GM23248 (cell line): ENCODE results near the gene COL10A1. TPM values are rescaled to one million over a fixed set of nuclear protein-coding genes. Genes with fewer than 3 reads are reported as not detected.

Source experiments
- DNase-seq: peaks from one replicate; pipeline ENCODE4 v3.0.0-alpha.2; 2015
- H2AFZ ChIP-seq: fragments of 200-600 bp; sonication (generic); 2 replicates; pipeline ENCODE4 v1.6.1; 2016; ENCODE audit warnings: antibody characterized with exemption
- H3F3A ChIP-seq: fragments of 200-600 bp; sonication (generic); 2 replicates; pipeline ENCODE4 v1.6.1; 2016; ENCODE audit warnings: mild to moderate bottlenecking, antibody characterized with exemption, mixed run types; ENCODE audit not compliant: insufficient read depth
- H3K27ac ChIP-seq: fragments of 200-600 bp; sonication (generic); 2 replicates; pipeline ENCODE4 v1.5.1; 2016; ENCODE audit warnings: mild to moderate bottlenecking
- H3K27me3 ChIP-seq: fragments of 200-600 bp; sonication (generic); replicated peaks from 2 replicates; pipeline ENCODE4 v1.6.1; 2016; ENCODE audit warnings: mild to moderate bottlenecking; ENCODE audit not compliant: insufficient read depth
- H3K36me3 ChIP-seq: fragments of 200-600 bp; sonication (generic); 2 replicates; pipeline ENCODE4 v1.6.1; 2016; ENCODE audit warnings: low read depth, mild to moderate bottlenecking
- H3K4me1 ChIP-seq: fragments of 200-600 bp; sonication (generic); 2 replicates; pipeline ENCODE4 v1.6.1; 2016; ENCODE audit warnings: mild to moderate bottlenecking; ENCODE audit not compliant: insufficient read depth
- H3K4me2 ChIP-seq: fragments of 200-600 bp; sonication (generic); one replicate; pipeline ENCODE4 v1.6.1; 2016; ENCODE audit warnings: mild to moderate bottlenecking; ENCODE audit not compliant: unreplicated experiment
- H3K4me3 ChIP-seq: fragments of 200-600 bp; sonication (generic); 2 replicates; pipeline ENCODE4 v1.5.1; 2016; ENCODE audit warnings: mild to moderate bottlenecking
- H3K79me2 ChIP-seq: fragments of 200-600 bp; sonication (generic); 2 replicates; pipeline ENCODE4 v1.6.1; 2016; ENCODE audit warnings: mild to moderate bottlenecking; ENCODE audit not compliant: insufficient read depth
- H3K9ac ChIP-seq: fragments of 200-600 bp; sonication (generic); 2 replicates; pipeline ENCODE4 v1.6.1; 2016; ENCODE audit warnings: mild to moderate bottlenecking
- H3K9me2 ChIP-seq: fragments of 200-600 bp; sonication (generic); 2 replicates; pipeline ENCODE4 v1.6.1; 2016; ENCODE audit warnings: mixed run types, mild to moderate bottlenecking, moderate library complexity; ENCODE audit not compliant: insufficient read depth
- H3K9me3 ChIP-seq: fragments of 200-600 bp; sonication (generic); one replicate; pipeline ENCODE4 v1.6.1; 2017; ENCODE audit warnings: low read depth
- H4K20me1 ChIP-seq: fragments of 200-600 bp; sonication (generic); 2 replicates; pipeline ENCODE4 v1.6.0; 2016; ENCODE audit not compliant: insufficient read depth
- EZH2 ChIP-seq: fragments of 200-600 bp; sonication (generic); IDR thresholded peaks from 2 replicates; pipeline ENCODE4 v1.6.1; 2018; ENCODE audit warnings: antibody characterized with exemption, mild to moderate bottlenecking; ENCODE audit not compliant: insufficient read depth, poor library complexity, severe bottlenecking
- EZH2phosphoT487 ChIP-seq: fragments of 200-600 bp; sonication (generic); IDR thresholded peaks from 2 replicates; pipeline ENCODE4 v1.6.1; 2018; ENCODE audit warnings: antibody characterized with exemption, moderate library complexity, mild to moderate bottlenecking, low read depth; ENCODE audit not compliant: insufficient read depth
- WGBS, 2 experiments: methylation state at CpG; one replicate each; pipeline ENCODE4 v1.1.6; 2015 to 2017; ENCODE audit warnings: low lambda C conversion rate in 2 of 2, low coverage in 1 of 2; ENCODE audit errors: missing lambda C conversion rate in 2 of 2; 5-methylcytosine and 5-hydroxymethylcytosine counted together
- in situ Hi-C: fragments of 300-500 bp; cut with MboI; formaldehyde crosslinking; loops from 2 replicates; pipeline ENCODE4 v1.15.0; 2020
- polyA plus RNA-seq: library from polyadenylated mRNA; unstranded; fragments of >200 nt; fragmentation: Nextera tagmentation; extraction: Ambion mirVana; gene quantifications from 2 replicates; pipeline ENCODE4 v1.2.1, GENCODE V29; 2016
- total RNA-seq: library from RNA; depleted of rRNA; stranded (reverse); fragments of >200 nt; shearing (Covaris generic); gene quantifications from 2 replicates; pipeline ENCODE4 v1.2.3, GENCODE V29; 2014

Gene COL10A1
- total and polyA plus RNA-seq, 2 experiments from 2014 or later, result 0.95 to 1.7 TPM

GRCh38 chr6:116158641-116159040 is 32.7 kb upstream of the COL10A1 start:
- H3K4me1 ChIP-seq, result peaks cover 26% of the 10 kb centered on the region
- H3K9ac ChIP-seq, result no peak overlapping the region
- no peaks in the 10 kb centered on the region for H4K20me1 ChIP-seq
- H3K4me2 ChIP-seq, result peak overlapping the region; percentile 72
- no peaks in the 10 kb centered on the region for H3K27me3 ChIP-seq
- no peaks in the 10 kb centered on the region for H3K9me2 ChIP-seq
- no peaks in the 10 kb centered on the region for H3K9me3 ChIP-seq
- H3K79me2 ChIP-seq, result no peaks in the 10 kb centered on the region
- peak; percentile 59 for DNase-seq
- 3 to 8% methylated on average over 3 of the region's 3 CpGs for WGBS, 2 experiments
- H2AFZ ChIP-seq, result peak overlapping the region; percentile 54
- TF ChIP-seq EZH2phosphoT487, result no peak
- peaks cover 28% of the 10 kb centered on the region; the same call in 1 of the 2 replicates for H3F3A ChIP-seq
- in situ Hi-C loops, result no loop called here
- no peaks in the 10 kb centered on the region for H3K36me3 ChIP-seq
- no peak overlapping the region for H3K27ac ChIP-seq
- H3K4me3 ChIP-seq, result peak overlapping the region; percentile 36

GRCh38 chr6:116157391-116157790 is 31.5 kb upstream of the COL10A1 start:
- no peaks in the 10 kb centered on the region for H3K9me2 ChIP-seq
- TF ChIP-seq EZH2phosphoT487 (no peak), EZH2 (no peak)
- peaks cover 26% of the 10 kb centered on the region for H3K4me1 ChIP-seq
- no peak overlapping the region for H3K27ac ChIP-seq
- H3K4me2 ChIP-seq, result no peak overlapping the region
- H2AFZ ChIP-seq, result no peak overlapping the region
- H3K79me2 ChIP-seq, result no peaks in the 10 kb centered on the region
- H4K20me1 ChIP-seq, result no peaks in the 10 kb centered on the region
- H3K4me3 ChIP-seq, result no peak overlapping the region
- H3F3A ChIP-seq, result peaks cover 28% of the 10 kb centered on the region; the same call in 1 of the 2 replicates
- in situ Hi-C loops, result no loop called here
- H3K36me3 ChIP-seq, result no peaks in the 10 kb centered on the region
- H3K9ac ChIP-seq, result no peak overlapping the region
- no peak for DNase-seq
- no peaks in the 10 kb centered on the region for H3K27me3 ChIP-seq
- no peaks in the 10 kb centered on the region for H3K9me3 ChIP-seq
- 68 to 79% methylated on average over 1 of the region's 1 CpG for WGBS, 2 experiments

- Histone ChIP-seq H2AFZ (no peak overlapping the region), H3K9me2 (no peaks in the 10 kb centered on the region), H3K79me2 (no peaks in the 10 kb centered on the region), H3K4me3 (no peak overlapping the region), H4K20me1 (no peaks in the 10 kb centered on the region), H3K4me2 (no peak overlapping the region), H3K27ac (no peak overlapping the region), H3K9ac (no peak overlapping the region), H3K36me3 (no peaks in the 10 kb centered on the region), H3K9me3 (no peaks in the 10 kb centered on the region), H3K4me1 (peaks cover 26% of the 10 kb centered on the region), H3F3A (peaks cover 28% of the 10 kb centered on the region; the same call in 1 of the 2 replicates), H3K27me3 (no peaks in the 10 kb centered on the region)
- in situ Hi-C loops, result no loop called here
- TF ChIP-seq EZH2phosphoT487 (no peak), EZH2 (no peak)
- 95 to 97% methylated on average over 7 of the region's 7 CpGs for WGBS, 2 experiments
- no peak for DNase-seq
Observed at GRCh38 chr6:116156405-116157326, 30.7 kb upstream of the COL10A1 start.

- H3K4me1 ChIP-seq, result peaks cover 19% of the 10 kb centered on the region
- H4K20me1 ChIP-seq, result no peaks in the 10 kb centered on the region
- no peak overlapping the region for H3K27ac ChIP-seq
- no peak overlapping the region for H3K4me2 ChIP-seq
- no peaks in the 10 kb centered on the region for H3K27me3 ChIP-seq
- no peaks in the 10 kb centered on the region for H3K79me2 ChIP-seq
- 79 to 85% methylated on average over 2 of the region's 2 CpGs for WGBS, 2 experiments
- in situ Hi-C loops, result no loop called here
- H3F3A ChIP-seq, result peaks cover 19% of the 10 kb centered on the region; the same call in 1 of the 2 replicates
- no peak for TF ChIP-seq EZH2phosphoT487
- no peak for TF ChIP-seq EZH2
- DNase-seq, result no peak
- H3K4me3 ChIP-seq, result no peak overlapping the region
- H3K9ac ChIP-seq, result no peak overlapping the region
- no peaks in the 10 kb centered on the region for H3K36me3 ChIP-seq
- H3K9me3 ChIP-seq, result no peaks in the 10 kb centered on the region
- no peaks in the 10 kb centered on the region for H3K9me2 ChIP-seq
- no peak overlapping the region for H2AFZ ChIP-seq
Observed at GRCh38 chr6:116154887-116155286, 29.0 kb upstream of the COL10A1 start.
